ENCODE results near the gene ID1. TPM values are rescaled to one million over a fixed set of nuclear protein-coding genes. Genes with fewer than 3 reads are reported as not detected.

Gene ID1
- total and polyA plus RNA-seq, 2 of the 13 experiments (the other 11 are each of a cell fraction or from before 2014, with no cell fraction given) = 320 to 419 TPM

- TF ChIP-seq PRDM15 (CRISPR knock-in tag; IDR thresholded peaks at IDR 0.05) (peak; percentile 86), NFIC (IDR thresholded peaks at IDR 0.05; ENCODE audit: low read length) (no peak), ASH2L (IDR thresholded peaks at IDR 0.05; ENCODE audit: insufficient read length, low read depth, low read length) (peak; percentile 59), ZNF841 (CRISPR knock-in tag; IDR thresholded peaks at IDR 0.05; ENCODE audit: borderline replicate concordance) (no peak), MZF1 (CRISPR knock-in tag; IDR thresholded peaks at IDR 0.05; ENCODE audit: borderline replicate concordance) (peak; percentile 94; the same call in 1 of the 2 replicates), MTA3 (CRISPR knock-in tag; IDR thresholded peaks at IDR 0.05) (no peak), TMF1 (CRISPR knock-in tag; IDR thresholded peaks at IDR 0.05; ENCODE audit: low read depth) (peak; percentile 62; the same call in 1 of the 2 replicates), U2AF1 (optimal IDR thresholded peaks at IDR 0.05; ENCODE audit: low read depth, low read length) (peak; percentile 98), TGIF2 (CRISPR knock-in tag; IDR thresholded peaks at IDR 0.05) (peak; percentile 92), RFX1 (IDR thresholded peaks at IDR 0.05) (peak; percentile 97), NKX3-1 (CRISPR knock-in tag; IDR thresholded peaks at IDR 0.05) (peak; percentile 91; the same call in 1 of the 2 replicates), RFX3 (CRISPR knock-in tag; IDR thresholded peaks at IDR 0.05) (peak; percentile 99), SMARCC2 (IDR thresholded peaks at IDR 0.05) (0 out of 2 replicates have a peak, but pooled peaks have one; percentile 10), SP2 (CRISPR knock-in tag; IDR thresholded peaks at IDR 0.05) (peak; percentile 61; the same call in 1 of the 2 replicates), SP4 (CRISPR knock-in tag; IDR thresholded peaks at IDR 0.05) (peak; percentile 83), SSRP1 (CRISPR knock-in tag; IDR thresholded peaks at IDR 0.05) (peak; percentile 38; the same call in 1 of the 2 replicates), ZNF460 (CRISPR knock-in tag; IDR thresholded peaks at IDR 0.05; ENCODE audit: borderline replicate concordance) (no peak; the same call in 1 of the 2 replicates), ZC3H4 (CRISPR knock-in tag; IDR thresholded peaks at IDR 0.05; ENCODE audit: borderline replicate concordance) (peak; percentile 99), TARDBP (CRISPR knock-in tag; IDR thresholded peaks at IDR 0.05) (peak; percentile 99), MTF2 (CRISPR knock-in tag; IDR thresholded peaks at IDR 0.05; ENCODE audit: borderline replicate concordance) (no peak)
- TF ChIP-seq, protein P1, sequence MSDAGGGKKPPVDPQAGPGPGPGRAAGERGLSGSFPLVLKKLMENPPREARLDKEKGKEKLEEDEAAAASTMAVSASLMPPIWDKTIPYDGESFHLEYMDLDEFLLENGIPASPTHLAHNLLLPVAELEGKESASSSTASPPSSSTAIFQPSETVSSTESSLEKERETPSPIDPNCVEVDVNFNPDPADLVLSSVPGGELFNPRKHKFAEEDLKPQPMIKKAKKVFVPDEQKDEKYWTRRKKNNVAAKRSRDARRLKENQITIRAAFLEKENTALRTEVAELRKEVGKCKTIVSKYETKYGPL (CRISPR knock-in tag; IDR thresholded peaks at IDR 0.05) = 0 out of 2 replicates have a peak, but pooled peaks have one; percentile 59
- TF ChIP-seq, protein P2, sequence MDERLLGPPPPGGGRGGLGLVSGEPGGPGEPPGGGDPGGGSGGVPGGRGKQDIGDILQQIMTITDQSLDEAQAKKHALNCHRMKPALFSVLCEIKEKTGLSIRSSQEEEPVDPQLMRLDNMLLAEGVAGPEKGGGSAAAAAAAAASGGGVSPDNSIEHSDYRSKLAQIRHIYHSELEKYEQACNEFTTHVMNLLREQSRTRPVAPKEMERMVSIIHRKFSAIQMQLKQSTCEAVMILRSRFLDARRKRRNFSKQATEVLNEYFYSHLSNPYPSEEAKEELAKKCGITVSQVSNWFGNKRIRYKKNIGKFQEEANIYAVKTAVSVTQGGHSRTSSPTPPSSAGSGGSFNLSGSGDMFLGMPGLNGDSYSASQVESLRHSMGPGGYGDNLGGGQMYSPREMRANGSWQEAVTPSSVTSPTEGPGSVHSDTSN (CRISPR knock-in tag; IDR thresholded peaks at IDR 0.05) = no peak; the same call in 1 of the 2 replicates
Observed at GRCh38 chr20:31603822-31604566, 1.1 kb upstream of the ID1 start (continued).

Measured in HepG2 (cell line).